ENCODE data around the gene NKX1-1.

The NKX1-1 gene

DNA sequence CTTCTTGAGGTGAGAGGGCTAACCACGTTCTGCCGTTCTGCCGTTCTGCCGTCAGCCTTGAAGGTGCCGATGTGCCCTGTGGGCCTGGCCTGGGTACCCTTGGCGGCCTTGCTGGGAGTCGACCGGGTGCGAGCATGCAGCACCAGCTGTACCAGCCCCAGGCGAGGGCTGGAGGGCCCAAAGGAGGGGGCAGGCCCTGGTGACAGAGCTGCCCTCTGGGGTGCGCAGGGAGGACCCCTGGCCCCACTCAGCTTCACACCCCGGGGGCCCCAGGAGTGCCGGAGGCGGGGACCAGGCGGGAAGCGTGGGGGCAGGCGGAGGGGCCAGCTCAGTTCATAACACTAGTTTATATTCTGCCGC, 37.2 kb downstream of the NKX1-1 start:
- CTCF ChIA-PET: interaction anchor here (1.0 kb wide), 1 partner anchor 13 kb away, joined by 5 read pairs; no protein-coding TSS in a partner anchor
- H3K4me3 ChIP-seq (ENCODE audit: low read depth, low read length): no peak overlapping the region
- no peak for DNase-seq (ENCODE audit: low read depth, low spot score)
- POLR2A ChIA-PET: no interaction called here
- TF ChIP-seq, protein P1, sequence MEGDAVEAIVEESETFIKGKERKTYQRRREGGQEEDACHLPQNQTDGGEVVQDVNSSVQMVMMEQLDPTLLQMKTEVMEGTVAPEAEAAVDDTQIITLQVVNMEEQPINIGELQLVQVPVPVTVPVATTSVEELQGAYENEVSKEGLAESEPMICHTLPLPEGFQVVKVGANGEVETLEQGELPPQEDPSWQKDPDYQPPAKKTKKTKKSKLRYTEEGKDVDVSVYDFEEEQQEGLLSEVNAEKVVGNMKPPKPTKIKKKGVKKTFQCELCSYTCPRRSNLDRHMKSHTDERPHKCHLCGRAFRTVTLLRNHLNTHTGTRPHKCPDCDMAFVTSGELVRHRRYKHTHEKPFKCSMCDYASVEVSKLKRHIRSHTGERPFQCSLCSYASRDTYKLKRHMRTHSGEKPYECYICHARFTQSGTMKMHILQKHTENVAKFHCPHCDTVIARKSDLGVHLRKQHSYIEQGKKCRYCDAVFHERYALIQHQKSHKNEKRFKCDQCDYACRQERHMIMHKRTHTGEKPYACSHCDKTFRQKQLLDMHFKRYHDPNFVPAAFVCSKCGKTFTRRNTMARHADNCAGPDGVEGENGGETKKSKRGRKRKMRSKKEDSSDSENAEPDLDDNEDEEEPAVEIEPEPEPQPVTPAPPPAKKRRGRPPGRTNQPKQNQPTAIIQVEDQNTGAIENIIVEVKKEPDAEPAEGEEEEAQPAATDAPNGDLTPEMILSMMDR (IDR thresholded peaks at IDR 0.05; ENCODE audit: insufficient read depth, low read length, missing control alignments): no peak

- TF ChIP-seq, protein P1 (IDR thresholded peaks at IDR 0.05; ENCODE audit: insufficient read depth, low read length, missing control alignments): no peak
- no peak for DNase-seq (ENCODE audit: low read depth, low spot score)
- POLR2A ChIA-PET: no interaction called here
These were observed 37.7 kb downstream of the NKX1-1 start for GRCh38 chr4:1368421-1369090.

DNA sequence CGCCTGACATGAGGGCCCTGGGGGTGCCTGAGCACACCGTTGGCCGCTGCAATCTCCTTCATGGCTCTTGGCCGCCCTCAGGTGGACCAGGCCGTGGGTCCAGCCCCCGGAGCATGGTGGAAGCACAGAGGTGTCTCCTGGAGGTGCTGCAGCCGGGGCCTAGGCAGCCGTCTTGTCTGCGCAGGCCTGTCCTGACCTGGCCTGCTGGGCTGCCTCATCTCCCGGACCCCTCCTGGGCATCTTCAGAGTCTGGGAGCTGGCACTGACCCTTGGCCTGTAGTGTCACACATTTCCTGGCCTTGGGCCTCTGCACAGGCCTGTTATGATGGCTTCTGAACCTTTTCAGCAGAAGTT, 38.3 kb downstream of the NKX1-1 start:
- TF ChIP-seq, protein P1 (IDR thresholded peaks at IDR 0.05; ENCODE audit: insufficient read depth, low read length, missing control alignments): no peak
- ChIA-PET POLR2A (no interaction called here), CTCF (interaction anchor here (1.0 kb wide), 1 partner anchor 12 kb away, joined by 3 read pairs; no protein-coding TSS in a partner anchor)
- H3K4me3 ChIP-seq (ENCODE audit: low read depth, low read length): no peak overlapping the region
- DNase-seq (ENCODE audit: low read depth, low spot score): no peak

More at GRCh38 chr4:1368421-1369090, 37.7 kb downstream of the NKX1-1 start:
- no peak overlapping the region for H3K4me3 ChIP-seq (ENCODE audit: low read depth, low read length)
- CTCF ChIA-PET: interaction anchor here (1.0 kb wide), 1 partner anchor 13 kb away, joined by 5 read pairs; no protein-coding TSS in a partner anchor

- TF ChIP-seq, protein P1 (IDR thresholded peaks at IDR 0.05; ENCODE audit: insufficient read depth, low read length, missing control alignments): no peak
- CTCF ChIA-PET: interaction anchor here (1.0 kb wide), 1 partner anchor 11 kb away, joined by 3 read pairs; no protein-coding TSS in a partner anchor
- POLR2A ChIA-PET: no interaction called here
- DNase-seq (ENCODE audit: low read depth, low spot score): no peak
- H3K4me3 ChIP-seq (ENCODE audit: low read depth, low read length): no peak overlapping the region
These were observed 38.9 kb downstream of the NKX1-1 start for GRCh38 chr4:1367230-1367935.

- no peak overlapping the region for H3K4me3 ChIP-seq (ENCODE audit: low read depth, low read length)
- ChIA-PET POLR2A (no interaction called here), CTCF (interaction anchor here (1.0 to 2.5 kb wide), 2 partner anchors 11 kb away, joined by 3 to 22 read pairs; no protein-coding TSS in a partner anchor)
- DNase-seq (ENCODE audit: low read depth, low spot score): no peak
- TF ChIP-seq, protein P1 (IDR thresholded peaks at IDR 0.05; ENCODE audit: insufficient read depth, low read length, missing control alignments): no peak
These were observed 39.6 kb downstream of the NKX1-1 start for GRCh38 chr4:1366371-1367229.
